BJ (cell line): Measurements from ENCODE around the gene PCLO. TPM values are rescaled to one million over a fixed set of nuclear protein-coding genes. Genes with fewer than 3 reads are reported as not detected.
A peak's percentile ranks its signal among the peaks of the same experiment; 100 is the strongest.

Experiments
- CTCF ChIA-PET: fragments of 350-600 bp; formaldehyde crosslinking; extraction: SDS; loops from one replicate; lab custom pipeline; 2021; ENCODE audit warnings: antibody characterized with exemption, inconsistent platforms; lab: Yijun Ruan, JAX
- POLR2A ChIA-PET: fragments of 300-600 bp; sonication (Branson Sonifier 250); formaldehyde crosslinking; extraction: SDS; loops from one replicate; lab custom pipeline; 2021; ENCODE audit warnings: antibody characterized with exemption; lab: Charles Lee
- DNase-seq: peaks from one replicate; pipeline ENCODE4 v3.0.0-alpha.2; 2011; ENCODE audit warnings: low read depth
- H3K27me3 ChIP-seq: 2 replicates; pipeline ENCODE4 v1.6.0; 2011; ENCODE audit warnings: low read length; ENCODE audit not compliant: control insufficient read depth, insufficient read depth
- H3K36me3 ChIP-seq: 2 replicates; pipeline ENCODE4 v1.5.1; 2011; ENCODE audit warnings: low read length; ENCODE audit not compliant: control insufficient read depth, insufficient read depth
- H3K4me3 ChIP-seq: 2 replicates; pipeline ENCODE4 v1.5.1; 2011; ENCODE audit warnings: low read depth, mild to moderate bottlenecking, control low read depth, low read length
- polyA minus RNA-seq: library from RNA; depleted of rRNA, polyadenylated mRNA; stranded (reverse); fragments of >200 nt; gene quantifications from 2 replicates; pipeline ENCODE4 v1.2.3, GENCODE V29; 2011; rRNA and poly(A)+ RNA removed
- polyA plus RNA-seq: library from polyadenylated mRNA; depleted of rRNA; stranded (reverse); fragments of >200 nt; gene quantifications from 2 replicates; pipeline ENCODE4 v1.2.3, GENCODE V29; 2011; rRNA removed
- TF ChIP-seq, protein P1 (sequence below): IDR thresholded peaks from 2 replicates; pipeline ENCODE4 v1.5.1; 2011; ENCODE audit warnings: low read depth, mild to moderate bottlenecking, control low read depth, inconsistent platforms, low read length, moderate library complexity; ENCODE audit not compliant: insufficient read depth

Gene PCLO, protein sequence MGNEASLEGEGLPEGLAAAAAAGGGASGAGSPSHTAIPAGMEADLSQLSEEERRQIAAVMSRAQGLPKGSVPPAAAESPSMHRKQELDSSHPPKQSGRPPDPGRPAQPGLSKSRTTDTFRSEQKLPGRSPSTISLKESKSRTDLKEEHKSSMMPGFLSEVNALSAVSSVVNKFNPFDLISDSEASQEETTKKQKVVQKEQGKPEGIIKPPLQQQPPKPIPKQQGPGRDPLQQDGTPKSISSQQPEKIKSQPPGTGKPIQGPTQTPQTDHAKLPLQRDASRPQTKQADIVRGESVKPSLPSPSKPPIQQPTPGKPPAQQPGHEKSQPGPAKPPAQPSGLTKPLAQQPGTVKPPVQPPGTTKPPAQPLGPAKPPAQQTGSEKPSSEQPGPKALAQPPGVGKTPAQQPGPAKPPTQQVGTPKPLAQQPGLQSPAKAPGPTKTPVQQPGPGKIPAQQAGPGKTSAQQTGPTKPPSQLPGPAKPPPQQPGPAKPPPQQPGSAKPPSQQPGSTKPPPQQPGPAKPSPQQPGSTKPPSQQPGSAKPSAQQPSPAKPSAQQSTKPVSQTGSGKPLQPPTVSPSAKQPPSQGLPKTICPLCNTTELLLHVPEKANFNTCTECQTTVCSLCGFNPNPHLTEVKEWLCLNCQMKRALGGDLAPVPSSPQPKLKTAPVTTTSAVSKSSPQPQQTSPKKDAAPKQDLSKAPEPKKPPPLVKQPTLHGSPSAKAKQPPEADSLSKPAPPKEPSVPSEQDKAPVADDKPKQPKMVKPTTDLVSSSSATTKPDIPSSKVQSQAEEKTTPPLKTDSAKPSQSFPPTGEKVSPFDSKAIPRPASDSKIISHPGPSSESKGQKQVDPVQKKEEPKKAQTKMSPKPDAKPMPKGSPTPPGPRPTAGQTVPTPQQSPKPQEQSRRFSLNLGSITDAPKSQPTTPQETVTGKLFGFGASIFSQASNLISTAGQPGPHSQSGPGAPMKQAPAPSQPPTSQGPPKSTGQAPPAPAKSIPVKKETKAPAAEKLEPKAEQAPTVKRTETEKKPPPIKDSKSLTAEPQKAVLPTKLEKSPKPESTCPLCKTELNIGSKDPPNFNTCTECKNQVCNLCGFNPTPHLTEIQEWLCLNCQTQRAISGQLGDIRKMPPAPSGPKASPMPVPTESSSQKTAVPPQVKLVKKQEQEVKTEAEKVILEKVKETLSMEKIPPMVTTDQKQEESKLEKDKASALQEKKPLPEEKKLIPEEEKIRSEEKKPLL (N-terminal part only)
- polyA plus RNA-seq (0.69 and 0.76 TPM in 2 replicates), polyA minus RNA-seq (0.31 and 0.47 TPM in 2 replicates)

DNA sequence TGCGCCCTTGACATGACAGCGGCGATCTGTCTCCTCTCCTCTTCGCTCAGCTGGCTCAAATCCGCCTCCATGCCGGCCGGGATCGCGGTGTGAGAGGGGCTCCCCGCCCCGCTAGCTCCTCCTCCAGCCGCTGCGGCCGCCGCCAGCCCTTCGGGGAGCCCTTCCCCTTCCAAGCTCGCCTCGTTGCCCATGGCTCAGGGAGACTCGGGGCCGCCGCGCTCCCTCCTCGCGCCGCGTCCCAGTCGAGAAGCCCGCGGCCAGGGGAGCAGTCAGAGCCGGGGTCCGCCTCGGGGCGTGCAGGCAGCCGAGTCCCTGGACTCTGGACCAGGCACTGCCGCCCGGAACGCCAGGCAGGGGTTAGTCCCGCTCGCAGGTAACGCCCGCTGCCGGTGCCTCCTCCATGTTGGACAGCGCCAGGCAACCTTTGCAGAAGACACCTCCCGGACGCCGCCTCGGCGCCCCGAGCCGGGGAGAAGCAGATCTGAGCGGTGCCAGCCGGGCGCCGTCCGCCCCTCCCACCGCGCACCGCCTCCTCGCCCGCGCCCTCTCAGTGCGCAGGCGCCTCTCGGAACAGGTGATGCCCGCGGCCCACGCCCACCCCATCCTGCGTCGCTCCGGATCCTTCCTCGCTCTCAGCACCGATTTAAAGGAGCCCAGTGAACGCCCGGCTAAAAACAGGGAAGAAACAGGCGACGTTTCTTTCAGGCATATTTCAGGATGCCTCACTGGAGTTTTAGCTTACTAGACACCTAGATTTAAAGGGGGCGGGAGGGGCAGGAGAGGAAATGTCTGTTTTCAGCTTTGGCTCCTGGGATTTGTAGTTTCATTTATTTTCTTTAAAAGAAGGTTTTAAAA, at the start of gene PCLO:
Gene PCLO, minus strand, starts transcription at position 483 of the 855 bp plus-strand sequence. Its CDS starts 292 bp downstream, at position 191.
- ChIA-PET POLR2A (no interaction called here), CTCF (no interaction called here)
- no peaks in the 10 kb centered on the region for H3K36me3 ChIP-seq
- DNase-seq, result no peak
- peak within 1 kb of the TSS; percentile 51 for H3K4me3 ChIP-seq
- peaks cover 2% of the 10 kb centered on the region; the same call in 1 of the 2 replicates for H3K27me3 ChIP-seq
- TF ChIP-seq, protein P1, sequence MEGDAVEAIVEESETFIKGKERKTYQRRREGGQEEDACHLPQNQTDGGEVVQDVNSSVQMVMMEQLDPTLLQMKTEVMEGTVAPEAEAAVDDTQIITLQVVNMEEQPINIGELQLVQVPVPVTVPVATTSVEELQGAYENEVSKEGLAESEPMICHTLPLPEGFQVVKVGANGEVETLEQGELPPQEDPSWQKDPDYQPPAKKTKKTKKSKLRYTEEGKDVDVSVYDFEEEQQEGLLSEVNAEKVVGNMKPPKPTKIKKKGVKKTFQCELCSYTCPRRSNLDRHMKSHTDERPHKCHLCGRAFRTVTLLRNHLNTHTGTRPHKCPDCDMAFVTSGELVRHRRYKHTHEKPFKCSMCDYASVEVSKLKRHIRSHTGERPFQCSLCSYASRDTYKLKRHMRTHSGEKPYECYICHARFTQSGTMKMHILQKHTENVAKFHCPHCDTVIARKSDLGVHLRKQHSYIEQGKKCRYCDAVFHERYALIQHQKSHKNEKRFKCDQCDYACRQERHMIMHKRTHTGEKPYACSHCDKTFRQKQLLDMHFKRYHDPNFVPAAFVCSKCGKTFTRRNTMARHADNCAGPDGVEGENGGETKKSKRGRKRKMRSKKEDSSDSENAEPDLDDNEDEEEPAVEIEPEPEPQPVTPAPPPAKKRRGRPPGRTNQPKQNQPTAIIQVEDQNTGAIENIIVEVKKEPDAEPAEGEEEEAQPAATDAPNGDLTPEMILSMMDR, result no peak

DNA sequence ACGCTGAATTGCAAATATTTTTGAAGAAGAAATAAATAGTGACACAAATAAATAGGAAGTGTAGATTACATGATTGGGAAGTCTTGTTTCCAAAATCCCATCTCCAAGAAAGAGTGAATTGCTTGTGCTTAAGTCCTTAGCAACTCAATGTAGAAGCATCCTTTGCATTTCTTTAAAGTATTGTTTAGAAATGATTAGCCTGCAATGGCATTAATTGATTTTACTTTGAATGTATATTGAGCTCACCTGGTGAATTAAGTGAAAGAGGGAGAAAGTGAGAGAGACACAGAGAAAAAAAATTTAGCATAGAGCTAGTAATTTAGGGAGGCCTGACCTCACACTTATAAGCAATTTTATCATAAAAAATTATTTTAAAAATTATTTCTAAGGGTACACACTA, 49.0 kb upstream of the PCLO start:
- CTCF ChIA-PET, result no interaction called here

DNA sequence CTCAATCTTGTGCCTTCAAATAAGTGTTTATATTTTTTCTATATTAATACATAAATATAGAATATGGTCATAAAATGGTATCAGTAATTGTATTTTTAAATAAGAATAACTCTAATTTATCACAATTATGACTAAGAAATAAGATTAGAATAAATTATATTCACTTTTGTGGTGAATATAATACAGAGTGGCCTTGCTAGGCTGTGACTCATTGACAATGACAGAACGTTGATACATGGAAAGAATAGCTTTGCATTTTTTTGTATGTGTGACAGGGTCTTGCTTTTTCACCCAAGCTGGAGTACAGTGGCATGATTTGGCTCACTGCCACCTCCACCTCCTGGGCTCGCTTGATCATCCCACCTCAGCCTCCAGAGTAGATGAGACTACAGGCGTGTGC, 47.8 kb upstream of the PCLO start:
- POLR2A ChIA-PET, result no interaction called here
- TF ChIP-seq, protein P1, result no peak
- Histone ChIP-seq H3K36me3 (no peaks in the 10 kb centered on the region), H3K27me3 (no peaks in the 10 kb centered on the region), H3K4me3 (no peak overlapping the region)
- DNase-seq, result no peak
- CTCF ChIA-PET, result interaction anchor here (0.7 kb wide), 1 partner anchor 199 kb away, joined by 3 read pairs; no protein-coding TSS in a partner anchor

More for the DNA sequence above, 49.0 kb upstream of the PCLO start:
- TF ChIP-seq, protein P1, result no peak
- no peak for DNase-seq
- H3K4me3 ChIP-seq, result no peak overlapping the region
- H3K27me3 ChIP-seq, result no peaks in the 10 kb centered on the region
- H3K36me3 ChIP-seq, result no peaks in the 10 kb centered on the region
- POLR2A ChIA-PET, result no interaction called here

DNA sequence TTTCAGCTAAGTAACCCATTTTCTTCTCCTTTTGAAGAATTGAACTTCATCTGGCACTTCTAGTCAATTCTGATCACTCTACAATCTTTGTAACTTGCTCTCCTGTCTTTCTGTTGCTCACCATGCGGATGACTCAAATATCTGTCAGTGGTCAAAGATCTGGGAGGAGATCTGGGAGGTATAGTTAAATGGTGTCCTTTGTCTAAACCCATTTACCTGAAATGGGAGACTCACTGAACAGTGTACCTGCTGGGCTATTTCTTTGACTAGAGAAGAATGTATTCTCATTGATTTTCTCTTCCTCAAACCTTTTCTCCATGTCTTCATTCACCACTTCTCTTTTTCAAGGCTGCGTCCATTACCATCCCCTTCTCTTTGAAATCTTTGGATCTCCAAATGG, 42.0 kb upstream of the PCLO start:
- POLR2A ChIA-PET, result no interaction called here
- H3K4me3 ChIP-seq, result no peak overlapping the region
- DNase-seq, result no peak
- CTCF ChIA-PET, result no interaction called here
- H3K27me3 ChIP-seq, result no peaks in the 10 kb centered on the region
- TF ChIP-seq, protein P1, result no peak
- H3K36me3 ChIP-seq, result no peaks in the 10 kb centered on the region
